Body of pancreas (tissue), 4 donors: ENCODE data around the gene RPS14.

Experiments used
- POLR2A ChIP-seq, 3 donors: fragments of 450-650 bp; IDR thresholded peaks; one replicate each; pipeline ENCODE4 v1.6.1; 2016; ENCODE audit warnings: antibody characterized with exemption in 3 of 3, mild to moderate bottlenecking in 2 of 3
- TF ChIP-seq, protein P1 (sequence below), 7 experiments: fragments of 450-650 bp in 4 of 7; fragments of 200-600 bp in 3 of 7; sonication (generic) in 3 of 7; IDR thresholded peaks; one replicate each; pipeline ENCODE4 v1.5.1; 2016 to 2019; ENCODE audit warnings: antibody characterized with exemption in 7 of 7

DNA sequence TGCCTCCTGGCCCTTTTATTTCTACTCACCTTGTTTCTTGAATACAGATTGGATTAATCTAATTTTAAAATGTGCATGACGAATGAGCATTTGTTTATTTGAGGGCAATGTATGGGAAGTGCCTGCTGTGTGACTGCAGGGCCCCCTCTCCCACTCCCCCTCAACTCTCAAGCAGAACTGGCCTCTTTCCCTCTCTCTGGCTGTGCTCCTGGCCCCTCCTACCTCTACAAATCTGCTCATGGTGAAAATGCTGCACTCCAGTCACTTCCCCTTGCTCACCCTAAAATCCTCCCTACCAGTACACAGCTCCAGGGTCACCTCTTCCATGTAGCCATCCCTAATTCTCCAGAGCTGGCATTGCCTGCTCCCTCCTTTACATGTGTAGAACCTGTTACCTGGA, 41.2 kb upstream of the RPS14 start:
- TF ChIP-seq, protein P1, sequence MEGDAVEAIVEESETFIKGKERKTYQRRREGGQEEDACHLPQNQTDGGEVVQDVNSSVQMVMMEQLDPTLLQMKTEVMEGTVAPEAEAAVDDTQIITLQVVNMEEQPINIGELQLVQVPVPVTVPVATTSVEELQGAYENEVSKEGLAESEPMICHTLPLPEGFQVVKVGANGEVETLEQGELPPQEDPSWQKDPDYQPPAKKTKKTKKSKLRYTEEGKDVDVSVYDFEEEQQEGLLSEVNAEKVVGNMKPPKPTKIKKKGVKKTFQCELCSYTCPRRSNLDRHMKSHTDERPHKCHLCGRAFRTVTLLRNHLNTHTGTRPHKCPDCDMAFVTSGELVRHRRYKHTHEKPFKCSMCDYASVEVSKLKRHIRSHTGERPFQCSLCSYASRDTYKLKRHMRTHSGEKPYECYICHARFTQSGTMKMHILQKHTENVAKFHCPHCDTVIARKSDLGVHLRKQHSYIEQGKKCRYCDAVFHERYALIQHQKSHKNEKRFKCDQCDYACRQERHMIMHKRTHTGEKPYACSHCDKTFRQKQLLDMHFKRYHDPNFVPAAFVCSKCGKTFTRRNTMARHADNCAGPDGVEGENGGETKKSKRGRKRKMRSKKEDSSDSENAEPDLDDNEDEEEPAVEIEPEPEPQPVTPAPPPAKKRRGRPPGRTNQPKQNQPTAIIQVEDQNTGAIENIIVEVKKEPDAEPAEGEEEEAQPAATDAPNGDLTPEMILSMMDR (IDR thresholded peaks at IDR 0.05), result no peak
- TF ChIP-seq POLR2A (IDR thresholded peaks at IDR 0.05), result no peak
